ENCODE measurements around the gene CCDC47.
A peak's percentile ranks its signal among the peaks of the same experiment; 100 is the strongest.
"Not testable (repeated sequence)": the region's sequence is repeated elsewhere in the genome, so short reads cannot be mapped to it uniquely, and the experiment has no call there.

Gene CCDC47

DNA sequence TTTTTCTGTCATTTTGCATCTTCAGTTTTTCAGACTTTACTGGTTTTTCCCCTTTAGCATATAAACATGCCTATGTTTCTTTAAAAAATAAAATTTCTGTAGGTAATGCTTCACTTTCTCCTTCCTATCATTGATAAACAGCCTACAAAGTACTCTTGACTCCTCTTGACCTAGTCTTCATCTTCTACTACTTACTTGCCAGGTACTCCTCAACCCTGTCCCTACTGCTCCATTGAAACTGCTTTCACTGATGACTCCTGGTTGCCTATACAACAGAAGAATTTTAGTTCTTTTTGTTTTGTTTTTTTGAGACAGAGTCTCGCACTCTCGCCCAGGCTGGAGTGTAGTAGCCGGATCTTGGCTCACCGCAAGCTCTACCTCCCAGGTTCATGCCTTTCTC, 7.5 kb upstream of the CCDC47 start:
- DNase-seq: no peak

DNA sequence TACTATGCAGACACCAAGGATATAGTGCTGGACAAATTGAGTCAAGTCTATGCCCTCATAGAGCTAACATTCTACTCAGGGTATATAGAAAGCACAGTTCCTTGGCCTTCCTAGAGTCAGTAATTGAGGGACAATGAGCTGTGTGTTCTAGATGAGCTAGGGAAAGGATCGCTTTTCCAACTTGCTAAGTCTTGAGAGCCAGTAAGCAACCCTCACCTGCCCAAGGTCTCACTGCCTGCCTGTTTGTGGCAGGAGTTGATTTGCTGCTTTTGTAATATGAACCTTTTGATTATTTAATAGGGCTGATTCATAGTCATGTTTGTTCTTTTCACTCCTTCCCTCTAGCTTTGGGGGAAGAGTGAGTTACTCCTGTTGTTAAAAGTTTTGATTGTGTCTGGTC, 7.1 kb upstream of the CCDC47 start:
- DNase-seq: no peak

DNA sequence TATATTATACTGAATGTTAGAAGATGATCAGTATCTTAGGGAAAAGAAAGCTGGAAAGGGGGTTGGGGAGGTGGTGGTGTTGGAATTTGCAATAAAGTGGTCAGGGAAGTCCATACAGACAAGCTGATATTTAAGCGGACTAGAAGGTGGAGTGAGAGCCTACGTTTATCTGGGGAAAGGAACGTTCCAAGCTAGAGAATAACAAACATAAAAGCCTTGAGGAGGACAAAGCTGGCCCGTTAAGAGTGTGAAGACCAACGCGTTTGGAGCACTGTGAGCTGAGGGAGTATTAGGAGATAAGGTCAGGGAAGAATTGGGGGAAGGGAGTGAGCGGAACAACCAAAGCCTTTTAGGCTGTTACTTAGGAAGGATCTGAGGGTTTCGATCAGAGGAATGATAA, 2.0 kb upstream of the CCDC47 start:
- DNase-seq: no peak

DNA sequence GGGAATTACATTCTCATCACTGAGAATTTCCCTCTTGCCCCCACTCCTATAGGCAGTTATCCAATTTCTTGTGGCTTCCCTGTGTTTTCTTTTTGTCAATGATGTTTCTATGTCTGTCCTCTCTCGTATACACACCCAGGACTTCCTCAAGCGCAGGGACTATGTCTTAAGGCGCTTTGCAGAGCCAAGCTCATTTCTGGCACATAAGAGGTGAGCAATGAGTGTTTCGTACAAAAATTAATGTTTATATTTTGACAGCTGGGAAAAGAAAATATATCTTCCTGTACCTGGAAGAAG, 1.5 kb upstream of the CCDC47 start:
- peak; percentile 28 to 44 for DNase-seq

DNA sequence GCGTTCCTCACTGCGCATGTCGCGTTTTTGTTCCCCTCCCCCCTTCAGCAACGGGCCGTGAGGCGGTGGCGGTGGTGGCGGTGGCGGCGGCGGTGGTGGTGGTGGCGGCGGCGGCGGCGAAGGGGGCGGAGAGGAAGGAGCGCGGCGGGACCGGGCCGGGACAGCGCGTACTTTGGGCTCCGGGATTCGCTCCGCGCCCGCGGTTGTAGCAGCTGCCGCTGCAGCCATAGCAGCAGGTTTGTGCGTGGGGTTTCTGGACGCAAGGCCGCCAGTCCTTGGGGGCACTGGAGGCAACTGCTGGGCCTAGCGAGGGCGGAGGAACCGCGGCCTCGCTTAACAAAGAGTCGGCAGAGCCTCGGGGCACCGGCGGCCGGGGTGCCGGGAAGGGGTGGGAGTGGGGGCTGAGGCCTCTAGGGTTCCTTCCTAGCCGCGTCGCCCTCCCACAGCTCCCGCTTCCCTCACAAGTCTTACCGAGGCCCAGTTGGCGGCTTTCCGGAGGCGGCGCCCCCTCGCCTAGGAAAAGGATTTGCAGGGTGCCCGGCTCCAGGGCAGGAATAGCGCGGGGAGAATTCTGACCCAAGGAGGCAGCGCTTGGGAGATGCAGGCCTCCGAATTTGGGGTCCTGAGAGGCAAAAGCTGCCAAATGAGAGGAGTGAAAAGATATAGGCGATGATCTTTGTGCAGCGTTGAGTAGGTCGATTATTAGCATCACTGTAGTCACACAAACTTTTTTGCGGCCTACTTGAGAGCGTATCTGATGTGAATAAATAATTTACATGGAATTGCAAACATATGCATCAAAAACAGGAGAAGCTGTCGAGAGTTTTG, 958 bp upstream of the CCDC47 start, which contains the start of gene DDX42:
Gene DDX42, plus strand, starts transcription at position 30 of the 828 bp plus-strand sequence. CDS start 12,880 bp downstream, outside the sequence.
- peak in 1 of 2 donors; percentile 69 for DNase-seq

DNA sequence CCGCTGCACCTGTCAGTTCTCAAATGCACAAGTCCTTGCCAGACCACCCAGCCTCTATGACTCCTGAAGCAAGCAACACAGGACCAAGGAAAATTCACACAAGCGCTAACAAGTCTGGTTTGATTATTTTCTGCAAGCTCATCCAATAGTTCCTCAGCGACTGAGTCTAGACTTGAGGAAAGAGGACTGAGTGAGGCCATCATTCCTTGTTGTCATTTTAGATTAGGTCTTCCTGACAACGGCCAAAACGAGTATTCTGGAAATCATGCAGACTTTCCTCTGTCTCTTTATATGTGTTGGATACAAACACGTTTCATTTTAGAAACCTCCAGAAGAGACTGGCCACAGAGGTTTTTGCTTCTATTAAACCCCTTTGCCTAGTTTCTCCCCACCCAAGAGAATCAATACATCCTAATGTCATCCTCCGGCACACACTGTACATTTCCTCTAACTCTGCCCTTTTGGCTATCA, 561 bp downstream of the CCDC47 start:
- DNase-seq: peak; percentile 21 to 24

DNA sequence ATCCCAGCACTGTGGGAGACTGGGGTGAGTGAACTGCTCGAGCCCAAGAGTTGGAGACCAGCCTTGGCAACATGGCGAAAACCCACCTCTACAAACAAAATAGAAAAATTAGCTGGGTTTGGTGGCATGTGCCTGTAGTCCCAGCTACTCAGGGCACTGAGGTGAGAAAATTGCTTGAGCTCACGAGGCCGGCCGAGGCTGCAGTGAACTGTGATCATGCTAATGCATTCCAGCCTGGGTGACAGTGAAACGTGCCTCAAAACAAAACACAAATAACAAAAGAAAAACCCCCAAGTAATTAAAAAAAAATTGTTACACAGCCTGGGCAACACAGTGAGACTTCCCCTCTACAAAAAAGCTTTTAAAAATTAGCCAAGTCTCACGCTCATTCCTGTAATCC, 5.0 kb downstream of the CCDC47 start:
- DNase-seq: no peak

DNA sequence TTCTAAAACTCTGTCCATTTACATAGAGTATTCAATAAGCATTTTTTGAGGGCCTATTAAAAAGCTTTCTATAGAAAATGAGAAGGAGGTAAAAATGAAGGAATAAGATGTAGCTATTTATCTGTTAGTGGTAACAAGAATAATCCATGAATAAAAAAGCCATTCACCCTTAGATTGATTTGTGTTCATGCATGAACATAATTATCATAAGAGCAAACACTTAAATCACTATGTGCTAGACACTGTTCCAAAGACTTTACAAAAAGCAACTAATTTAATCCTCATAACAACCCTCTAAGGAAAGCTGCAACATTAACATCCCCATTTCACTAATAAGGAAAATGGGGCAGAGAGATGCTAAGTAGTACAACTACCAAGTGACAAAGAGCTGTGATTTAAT, 6.6 kb downstream of the CCDC47 start:
- no peak for DNase-seq

DNA sequence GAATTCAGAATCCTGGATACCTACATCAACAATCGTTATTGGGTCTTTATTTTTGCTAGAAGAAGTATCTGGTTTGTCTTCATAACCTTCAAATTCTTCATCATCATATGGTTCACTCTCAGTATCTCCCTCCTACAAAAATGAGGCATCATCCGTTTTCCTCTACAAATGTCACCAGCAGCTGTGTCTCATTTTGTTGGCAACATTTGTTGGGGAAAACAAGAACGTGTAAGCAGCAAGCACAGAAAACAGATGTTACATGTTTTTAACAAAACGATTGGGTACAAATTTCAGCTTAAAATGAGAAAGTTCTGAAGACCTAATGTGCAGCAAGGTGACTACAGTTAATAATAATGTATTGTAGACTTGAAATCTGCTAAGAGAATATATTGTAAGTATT, 8.7 kb downstream of the CCDC47 start:
- no peak for DNase-seq

DNA sequence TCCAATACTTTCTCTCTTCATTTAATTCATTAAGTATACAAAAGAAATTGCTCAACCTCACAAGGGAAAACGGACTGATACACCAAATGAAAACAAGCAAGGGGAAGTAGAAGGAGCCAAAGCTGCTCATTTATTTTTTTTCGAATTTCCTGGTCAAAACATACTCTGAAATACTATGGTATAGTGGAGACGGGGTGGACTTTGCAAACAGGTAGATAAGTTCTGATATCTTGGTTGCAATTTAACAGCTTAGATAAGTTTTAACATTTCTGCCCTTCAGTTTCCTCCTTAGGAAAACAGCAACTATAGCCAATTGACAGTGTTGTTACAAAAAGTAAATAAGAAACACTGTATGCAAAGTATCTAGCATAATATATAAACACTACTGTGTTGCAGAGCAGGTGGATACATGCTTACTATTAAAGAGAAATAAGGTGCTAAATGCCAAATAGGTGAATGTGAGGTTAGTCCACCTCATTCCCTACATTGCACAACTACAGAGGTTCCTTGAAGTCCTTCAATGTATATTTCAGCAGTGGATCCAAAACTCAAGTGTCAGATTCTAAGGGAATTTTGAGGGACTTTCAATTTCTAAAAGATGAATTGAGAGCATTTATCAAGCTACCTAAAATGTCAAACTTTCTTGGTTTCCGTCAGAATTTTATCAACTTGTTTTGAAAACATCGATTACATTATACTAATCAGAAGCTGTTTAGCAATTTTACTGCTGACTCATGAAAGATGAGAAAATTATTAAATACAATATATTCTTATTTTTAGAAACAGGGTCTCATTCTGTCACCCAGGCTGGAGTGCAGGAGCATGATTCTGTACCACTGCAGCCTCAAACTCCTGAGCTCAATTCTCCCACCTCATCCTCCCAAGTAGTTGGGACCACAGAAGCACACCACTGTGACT, 11.0 kb downstream of the CCDC47 start:
- peak in 1 of 2 donors; percentile 33 for DNase-seq

DNA sequence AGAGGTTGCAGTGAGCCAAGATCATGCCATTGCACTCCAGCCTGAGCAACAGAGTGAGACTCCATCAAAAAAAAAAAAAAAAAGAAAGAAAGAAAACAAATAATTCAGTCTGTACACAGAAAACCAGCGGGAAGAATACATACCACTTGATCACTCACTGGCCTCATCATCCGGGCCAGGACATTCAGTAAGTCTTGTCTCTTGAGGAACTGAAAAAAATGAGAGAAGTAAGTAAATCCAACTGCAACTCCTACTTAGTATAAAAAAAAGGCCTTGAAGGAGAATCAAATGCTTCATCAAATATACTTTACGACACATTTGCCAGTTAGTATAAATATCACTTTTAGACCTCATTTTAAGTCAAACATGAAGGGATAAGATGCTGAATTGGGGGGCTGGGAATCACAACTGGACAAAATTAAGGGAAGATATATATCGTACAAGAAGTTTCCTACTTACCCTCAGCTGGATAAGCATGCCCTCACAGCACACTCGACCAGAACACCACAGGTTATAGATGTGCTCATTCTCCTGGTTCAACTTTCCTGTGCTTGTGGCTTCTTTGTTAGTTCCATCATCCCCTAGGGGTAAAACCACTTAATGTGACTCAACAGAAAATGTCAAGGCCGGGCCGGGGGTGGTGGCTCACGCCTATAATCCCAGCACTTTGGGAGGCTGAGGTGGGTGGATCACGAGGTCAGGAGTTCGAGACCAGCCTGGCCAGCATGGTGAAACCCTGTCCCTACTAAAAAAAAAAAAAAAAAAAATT, 12.4 kb downstream of the CCDC47 start:
- DNase-seq: peak; percentile 40 to 49

DNA sequence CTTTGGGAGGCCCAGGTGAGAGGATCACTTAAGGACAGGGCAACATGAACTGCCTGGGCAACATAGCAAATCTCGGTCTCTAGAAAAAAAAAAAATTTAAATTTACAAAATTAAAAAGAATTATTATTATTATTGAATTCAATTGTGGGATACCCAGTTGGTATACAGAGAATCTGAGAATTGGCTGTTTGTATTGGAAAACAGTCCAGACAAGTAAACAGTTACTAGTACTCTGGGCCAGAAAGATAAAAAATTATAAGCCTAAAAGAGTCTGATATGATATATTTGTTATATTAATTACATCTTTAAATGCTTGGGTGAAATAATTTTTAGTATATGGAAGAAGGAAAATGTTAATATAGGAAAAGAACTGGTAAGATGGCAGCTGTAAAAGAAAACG, 15.0 kb downstream of the CCDC47 start:
- DNase-seq: no peak

DNA sequence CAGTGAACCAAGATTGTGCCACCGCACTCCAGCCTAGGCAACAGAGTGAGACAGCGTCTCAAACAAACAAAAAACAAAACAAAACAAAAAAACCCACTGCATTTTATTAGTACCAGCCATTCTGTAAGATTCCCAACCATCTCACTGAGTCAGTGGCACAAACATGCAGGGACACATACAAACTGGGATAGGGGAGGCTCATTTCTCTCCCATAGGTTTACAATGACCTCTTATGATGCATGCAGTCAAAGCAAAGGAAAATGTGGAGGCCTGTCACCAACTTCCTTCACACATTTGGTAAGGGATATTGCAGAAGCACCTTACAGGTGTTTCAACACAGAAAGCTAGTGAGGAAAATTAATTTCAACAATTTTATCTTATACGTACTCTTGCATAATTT, 19.4 kb downstream of the CCDC47 start:
- DNase-seq: no peak

DNA sequence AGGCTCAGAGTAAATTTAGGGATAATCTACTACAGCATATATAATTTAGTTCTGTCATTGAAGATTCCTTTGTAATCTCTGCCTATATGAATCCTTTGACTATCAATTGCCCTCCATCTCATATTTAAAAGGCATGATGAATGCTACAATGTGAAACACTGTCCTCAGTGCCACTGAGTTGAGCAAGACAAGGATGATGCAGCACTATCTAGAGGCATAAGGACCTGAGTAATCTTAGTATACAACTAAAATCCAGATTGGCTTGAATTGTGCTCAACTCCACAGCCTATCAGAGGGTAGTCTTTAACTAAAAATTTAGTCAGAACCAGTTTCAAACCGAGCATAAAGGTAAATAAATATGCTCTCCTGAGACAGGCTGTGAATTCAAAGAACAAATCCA, 20.2 kb downstream of the CCDC47 start:
- peak; percentile 56 to 61 for DNase-seq

DNA sequence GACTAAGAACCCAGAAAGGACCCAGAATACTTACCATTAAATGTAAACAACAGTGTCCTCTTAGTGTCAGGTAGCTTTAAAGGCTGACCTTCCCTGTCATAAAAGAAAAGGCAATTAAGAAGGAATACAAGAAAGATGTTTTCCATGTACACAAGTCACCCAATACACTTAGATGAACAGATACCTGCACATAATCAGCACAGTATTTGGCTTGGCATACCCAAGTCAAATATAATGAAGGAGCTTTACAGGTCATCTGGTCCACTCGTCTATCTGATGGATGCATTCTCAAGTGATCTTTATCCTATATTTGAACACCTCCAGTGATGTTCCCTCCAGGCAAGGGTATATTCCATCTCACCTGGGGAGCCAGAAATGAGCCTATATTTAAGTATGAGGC, 20.7 kb downstream of the CCDC47 start:
- no peak for DNase-seq

DNA sequence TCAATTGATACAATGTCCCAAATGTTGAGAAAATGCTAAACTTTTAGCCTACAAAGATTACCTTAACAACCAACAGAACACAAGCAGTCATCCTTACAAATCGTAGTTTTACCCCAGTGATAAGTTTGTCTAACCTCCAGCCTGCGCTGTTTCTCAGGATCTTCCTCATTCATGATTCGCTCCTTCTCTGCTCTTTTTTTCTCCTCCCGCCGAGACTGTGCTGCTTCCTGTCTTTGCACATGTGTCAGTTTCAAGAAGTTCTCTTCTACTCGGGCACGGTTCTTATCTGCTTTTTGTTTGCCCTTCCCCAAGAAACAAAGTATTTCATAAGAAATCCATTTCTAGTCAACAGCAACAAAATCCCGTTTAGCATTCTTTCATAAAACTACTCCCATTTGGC, 21.6 kb downstream of the CCDC47 start:
- peak; percentile 71 to 72 for DNase-seq

DNA sequence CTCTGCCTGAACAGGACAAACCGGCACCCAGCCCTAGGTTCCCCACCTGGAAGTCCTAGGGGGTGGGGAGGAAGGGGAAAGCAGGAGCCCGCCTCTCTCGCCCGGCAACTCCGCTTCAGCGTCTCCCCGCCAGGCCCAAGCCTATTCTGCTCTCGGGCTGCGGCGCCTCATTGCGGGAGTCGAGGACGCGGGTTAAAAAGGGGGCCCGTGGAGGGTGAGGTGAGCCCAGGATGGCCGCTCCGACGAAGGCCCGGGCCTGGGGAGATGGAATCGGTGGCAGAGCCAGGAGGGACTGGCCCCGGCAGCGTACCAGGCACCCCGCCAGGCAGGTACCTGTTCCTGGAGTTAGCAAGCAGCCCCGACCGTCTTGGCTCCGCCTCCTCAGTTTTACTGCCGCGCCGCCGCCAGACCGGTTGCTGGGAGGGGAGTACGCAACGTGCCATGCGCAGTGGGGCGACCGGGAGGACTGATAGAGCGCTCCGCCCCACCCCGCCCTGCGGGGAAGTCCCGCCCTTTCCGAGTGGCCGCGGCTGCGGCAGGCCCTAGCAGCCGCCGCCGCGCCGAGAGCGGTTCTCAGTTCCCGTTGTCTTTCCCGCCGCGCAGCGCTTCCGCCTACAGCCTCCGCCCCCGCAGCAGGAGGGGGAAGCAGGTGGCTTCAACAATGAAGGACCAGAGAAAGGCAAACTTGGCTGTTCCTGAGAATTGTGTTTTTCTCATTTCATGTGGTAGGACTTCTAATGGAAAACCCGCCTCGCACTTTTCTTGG, 31.8 kb downstream of the CCDC47 start, which contains the start of gene STRADA:
Gene STRADA, minus strand, starts transcription at position 392 of the 766 bp plus-strand sequence. CDS start 13,430 bp downstream, outside the sequence.
- peak; percentile 97 to 98 for DNase-seq

DNA sequence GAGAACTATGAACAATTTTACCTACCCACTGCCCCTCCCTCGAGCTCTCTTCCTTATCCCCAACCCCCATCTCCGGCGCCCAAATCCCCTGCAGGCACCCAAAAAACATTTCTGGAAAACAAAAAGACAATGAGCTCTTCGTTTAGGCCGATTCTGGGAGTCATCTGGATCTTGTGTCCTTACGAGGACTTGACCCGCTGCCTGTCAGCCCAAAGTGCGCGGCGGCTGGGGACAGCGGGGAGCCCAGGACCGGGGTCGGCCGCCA, 32.3 kb downstream of the CCDC47 start:
- peak in 1 of 2 donors; percentile 20 for DNase-seq

DNA sequence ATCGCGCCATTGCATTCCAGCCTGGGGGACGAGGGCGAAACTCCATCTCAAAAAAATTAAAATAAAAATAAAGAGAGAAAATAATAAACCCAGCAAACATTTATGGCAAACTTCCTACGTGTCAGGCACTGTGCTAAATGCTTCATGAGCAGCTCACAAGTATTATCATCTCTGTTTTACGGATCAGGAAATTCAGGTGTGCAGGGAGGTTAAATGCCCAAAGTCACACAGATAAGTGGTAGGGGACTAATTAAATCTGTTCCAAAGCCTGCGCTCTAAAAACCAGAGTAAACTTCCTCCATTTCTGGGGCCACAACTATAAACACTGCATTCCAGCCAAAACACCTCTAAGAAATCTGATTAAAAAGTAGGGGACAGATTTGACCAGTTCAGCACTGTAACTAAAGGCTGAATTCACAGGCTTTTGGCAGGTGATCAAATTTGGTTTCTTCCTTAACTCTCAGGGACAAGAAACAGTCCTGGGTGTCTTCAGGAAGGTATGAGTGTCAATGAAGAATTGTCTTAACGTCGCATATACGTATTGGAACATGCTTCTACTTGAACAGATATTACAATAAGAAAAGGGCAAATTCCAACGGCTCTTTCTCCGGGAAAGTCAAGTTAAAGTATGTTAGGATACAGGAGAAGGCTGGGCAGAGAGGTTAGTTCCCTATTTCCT, 32.8 kb downstream of the CCDC47 start:
- DNase-seq: no peak

DNA sequence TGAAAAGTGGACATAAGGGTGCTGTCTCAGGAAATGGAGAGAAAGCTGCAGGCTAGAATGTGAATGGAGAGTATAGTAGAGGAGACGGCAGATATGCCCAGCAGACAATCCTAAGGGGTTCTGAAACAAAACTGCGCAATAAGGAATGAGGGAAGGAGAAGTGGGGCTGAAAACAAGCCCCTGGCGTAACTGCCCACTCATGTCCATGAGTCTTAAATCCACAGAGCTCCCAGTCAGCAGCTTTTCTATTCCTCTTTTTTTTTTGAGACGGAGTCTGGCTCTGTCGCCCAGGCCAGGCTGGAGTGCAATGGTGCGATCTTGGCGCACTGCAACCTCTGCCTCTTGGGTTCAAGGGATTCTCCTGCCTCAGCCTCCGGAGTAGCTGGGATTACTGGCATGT, 37.7 kb downstream of the CCDC47 start:
- peak; percentile 17 to 52 for DNase-seq

DNA sequence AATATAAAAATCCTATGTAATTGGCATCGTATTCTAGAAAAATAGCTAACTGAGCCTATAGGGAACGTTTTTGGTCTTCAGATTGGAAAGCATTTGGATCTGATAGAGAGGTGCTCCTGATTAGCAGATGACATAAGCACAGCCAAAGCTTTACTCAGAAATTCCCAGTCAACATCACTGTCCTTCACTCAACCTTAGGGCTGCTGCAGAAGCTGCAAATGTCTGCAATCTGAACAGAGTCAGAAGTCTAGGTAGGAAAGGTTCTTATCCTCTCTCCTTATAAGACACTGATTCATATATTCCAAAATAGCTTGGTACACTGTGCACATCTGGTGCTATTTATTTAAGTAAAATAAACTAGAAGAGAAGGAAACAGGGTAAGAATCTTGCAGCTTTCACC, 51.0 kb downstream of the CCDC47 start:
- no peak for DNase-seq

DNA sequence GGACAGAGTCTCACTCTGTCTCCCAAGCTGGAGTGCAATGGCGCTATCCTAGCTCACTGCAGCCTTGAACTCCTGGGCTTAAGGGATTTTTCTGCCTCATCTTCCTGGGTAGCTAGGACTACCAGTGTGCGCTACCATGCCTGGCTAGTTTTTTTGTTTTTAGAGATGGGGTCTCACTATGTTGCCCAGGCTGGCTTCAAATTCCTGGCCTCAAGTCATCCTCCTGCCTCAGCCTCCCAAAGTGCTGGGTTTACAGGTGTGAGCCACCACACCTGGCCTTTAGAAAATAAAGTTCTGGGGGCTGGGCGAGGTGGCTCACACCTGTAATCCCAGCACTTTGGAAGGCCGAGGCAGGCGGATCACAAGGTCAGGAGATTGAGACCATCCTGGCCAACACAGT, 53.2 kb downstream of the CCDC47 start:
- not testable (repeated sequence) for DNase-seq

All from inflammatory macrophage (primary cell).